HepG2 (cell line): ENCODE results near the gene ASL. TPM values are rescaled to one million over a fixed set of nuclear protein-coding genes. Genes with fewer than 3 reads are reported as not detected.
A peak's percentile ranks its signal among the peaks of the same experiment; 100 is the strongest.

Source experiments
- ARHGAP35 ChIP-seq: sonication (generic); formaldehyde crosslinking; IDR thresholded peaks from 2 replicates; pipeline ENCODE4 v1.9.0; 2022; ENCODE audit warnings: mild to moderate bottlenecking, inconsistent platforms, moderate library complexity, missing genetic modification reagents, borderline replicate concordance
- EZH2 ChIP-seq: conservative IDR thresholded peaks from 2 replicates; pipeline ENCODE4 v1.6.1; 2012; ENCODE audit warnings: mild to moderate bottlenecking, low read depth, low read length, moderate library complexity
- FOXJ3 ChIP-seq: sonication (generic); formaldehyde crosslinking; IDR thresholded peaks from 2 replicates; pipeline ENCODE4 v1.4.0; 2020; ENCODE audit warnings: missing genetic modification reagents, mild to moderate bottlenecking, borderline replicate concordance
- FOXM1 ChIP-seq: sonication (generic); formaldehyde crosslinking; IDR thresholded peaks from 2 replicates; pipeline ENCODE4 v1.5.0; 2020; ENCODE audit warnings: missing genetic modification reagents
- MED1 ChIP-seq: sonication (generic); formaldehyde crosslinking; IDR thresholded peaks from 2 replicates; pipeline ENCODE4 v1.4.0; 2020; ENCODE audit warnings: missing genetic modification reagents
- NFIB ChIP-seq: sonication (generic); formaldehyde crosslinking; IDR thresholded peaks from 2 replicates; pipeline ENCODE4 v1.9.0; 2021; ENCODE audit warnings: missing genetic modification reagents, mild to moderate bottlenecking, borderline replicate concordance
- PTBP1 ChIP-seq: fragments of 200-400 bp; formaldehyde crosslinking; IDR thresholded peaks from 2 replicates; pipeline ENCODE4 v1.6.1; 2018; ENCODE audit warnings: low read length, low read depth; ENCODE audit not compliant: poor library complexity, severe bottlenecking
- SALL1 ChIP-seq: sonication (generic); formaldehyde crosslinking; IDR thresholded peaks from 2 replicates; pipeline ENCODE4 v1.8.0; 2022; ENCODE audit warnings: mild to moderate bottlenecking, missing genetic modification reagents
- SETDB1 ChIP-seq: sonication (generic); formaldehyde crosslinking; IDR thresholded peaks from 2 replicates; pipeline ENCODE4 v1.5.1; 2020; ENCODE audit warnings: missing genetic modification reagents, mild to moderate bottlenecking, borderline replicate concordance
- TAF15 ChIP-seq: fragments of 200-400 bp; formaldehyde crosslinking; IDR thresholded peaks from one replicate; pipeline ENCODE4 v1.6.1; 2018; ENCODE audit warnings: mild to moderate bottlenecking, low read depth, low read length; ENCODE audit not compliant: poor library complexity, severe bottlenecking
- TCF7 ChIP-seq: sonication (generic); IDR thresholded peaks from 2 replicates; pipeline ENCODE4 v1.6.1; 2016; ENCODE audit warnings: antibody characterized with exemption, low read depth
- XRCC5 ChIP-seq: fragments of 200-400 bp; formaldehyde crosslinking; optimal IDR thresholded peaks from 2 replicates; pipeline ENCODE3; 2017; ENCODE audit warnings: mild to moderate bottlenecking, low read length
- ZBTB8A ChIP-seq: sonication (generic); formaldehyde crosslinking; IDR thresholded peaks from 2 replicates; pipeline ENCODE4 v1.4.0; 2020; ENCODE audit warnings: mild to moderate bottlenecking, low read depth, missing genetic modification reagents, borderline replicate concordance
- ZKSCAN1 ChIP-seq: fragments of 150-350 bp; IDR thresholded peaks from 2 replicates; pipeline ENCODE4 v1.6.1; 2014; ENCODE audit warnings: low read length
- ZNF121 ChIP-seq: sonication (generic); formaldehyde crosslinking; IDR thresholded peaks from 2 replicates; pipeline ENCODE4 v1.5.0; 2020; ENCODE audit warnings: mild to moderate bottlenecking, missing genetic modification reagents
- ZNF3 ChIP-seq: IDR thresholded peaks from 2 replicates; pipeline ENCODE4 v1.7.0; 2017; ENCODE audit warnings: inconsistent platforms
- ZNF30 ChIP-seq: sonication (generic); formaldehyde crosslinking; IDR thresholded peaks from 2 replicates; pipeline ENCODE4 v1.5.0; 2020; ENCODE audit warnings: mild to moderate bottlenecking, missing genetic modification reagents
- ZNF446 ChIP-seq: sonication (generic); formaldehyde crosslinking; IDR thresholded peaks from 2 replicates; pipeline ENCODE4 v1.5.0; 2020; ENCODE audit warnings: mild to moderate bottlenecking, missing genetic modification reagents
- ZNF614 ChIP-seq: IDR thresholded peaks from 2 replicates; pipeline ENCODE4 v1.6.1; 2018; ENCODE audit warnings: missing biosample characterization, missing genetic modification reagents, inconsistent platforms, borderline replicate concordance
- ZNF674 ChIP-seq: sonication (generic); formaldehyde crosslinking; IDR thresholded peaks from 2 replicates; pipeline ENCODE4 v1.5.0; 2020; ENCODE audit warnings: low read depth, mild to moderate bottlenecking, missing genetic modification reagents
- ZNF883 ChIP-seq: sonication (generic); formaldehyde crosslinking; IDR thresholded peaks from 2 replicates; pipeline ENCODE4 v1.5.1; 2020; ENCODE audit warnings: mild to moderate bottlenecking, missing genetic modification reagents; ENCODE audit errors: not compliant biosample characterization
- polyA plus RNA-seq, 8 experiments: library from polyadenylated mRNA; depleted of rRNA in 3 of 8; stranded (reverse) in 7 of 8; unstranded in 1 of 8; fragments of >200 nt; fragmentation: Illumina TruSeq in 4 of 8; extraction: Trizol in 4 of 8; gene quantifications; 2 replicates each; pipeline versions ENCODE4 v1.2.1 to v1.2.3, GENCODE V29; 2011 to 2016; ENCODE audit warnings: low read depth in 4 of 8, missing spikeins in 1 of 8, mixed read lengths in 1 of 8; ENCODE audit not compliant: insufficient read depth in 1 of 8
- total RNA-seq, 5 experiments: library from RNA; depleted of rRNA; stranded (reverse); fragments of >200 nt; fragmentation: Illumina TruSeq; extraction: Trizol; gene quantifications; 2 replicates each; pipeline ENCODE4 v1.2.3, GENCODE V29; 2016; ENCODE audit warnings: low read depth in 1 of 5
- TF ChIP-seq, protein P1 (sequence below): sonication (generic); formaldehyde crosslinking; IDR thresholded peaks from 2 replicates; pipeline ENCODE4 v1.4.0; 2020; ENCODE audit warnings: missing genetic modification reagents, borderline replicate concordance
- TF ChIP-seq, protein P2 (sequence below): sonication (generic); formaldehyde crosslinking; IDR thresholded peaks from 2 replicates; pipeline ENCODE4 v1.5.0; 2020; ENCODE audit warnings: missing genetic modification reagents, mild to moderate bottlenecking, borderline replicate concordance
- TF ChIP-seq, protein P3 (sequence below): sonication (generic); IDR thresholded peaks from 2 replicates; pipeline ENCODE4 v1.6.1; 2016; ENCODE audit warnings: low read depth, borderline replicate concordance
- TF ChIP-seq, protein P4 (sequence below): sonication (generic); formaldehyde crosslinking; IDR thresholded peaks from 2 replicates; pipeline ENCODE4 v1.5.0; 2020; ENCODE audit warnings: missing genetic modification reagents
- TF ChIP-seq, protein P5 (sequence below): sonication (generic); formaldehyde crosslinking; IDR thresholded peaks from 2 replicates; pipeline ENCODE4 v1.4.0; 2020; ENCODE audit warnings: missing genetic modification reagents, borderline replicate concordance

Gene ASL
- total and polyA plus RNA-seq, 2 of the 13 experiments (the other 11 are each of a cell fraction or from before 2014, with no cell fraction given): 71.4 to 96.5 TPM

DNA sequence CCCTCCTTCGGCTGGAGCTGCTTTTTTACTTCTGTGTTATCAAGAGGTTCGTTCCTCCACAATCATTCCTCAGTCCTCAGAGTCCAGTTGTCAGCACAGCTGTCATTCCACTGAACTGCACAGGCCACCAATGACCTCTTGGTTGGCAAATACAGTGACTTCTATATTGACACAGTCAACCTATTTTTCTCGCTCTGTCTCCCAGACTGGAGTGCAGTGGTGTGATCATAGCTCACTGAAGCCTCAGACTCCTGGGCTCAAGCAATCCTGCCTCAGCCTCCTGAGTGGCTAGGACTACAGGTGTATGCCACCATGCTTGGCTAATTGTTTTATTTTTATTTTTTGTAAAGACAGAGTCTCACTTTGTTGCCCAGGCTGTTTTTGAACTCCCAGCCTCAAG, 66.7 kb downstream of the ASL start (continued):
- TF ChIP-seq, protein P1, sequence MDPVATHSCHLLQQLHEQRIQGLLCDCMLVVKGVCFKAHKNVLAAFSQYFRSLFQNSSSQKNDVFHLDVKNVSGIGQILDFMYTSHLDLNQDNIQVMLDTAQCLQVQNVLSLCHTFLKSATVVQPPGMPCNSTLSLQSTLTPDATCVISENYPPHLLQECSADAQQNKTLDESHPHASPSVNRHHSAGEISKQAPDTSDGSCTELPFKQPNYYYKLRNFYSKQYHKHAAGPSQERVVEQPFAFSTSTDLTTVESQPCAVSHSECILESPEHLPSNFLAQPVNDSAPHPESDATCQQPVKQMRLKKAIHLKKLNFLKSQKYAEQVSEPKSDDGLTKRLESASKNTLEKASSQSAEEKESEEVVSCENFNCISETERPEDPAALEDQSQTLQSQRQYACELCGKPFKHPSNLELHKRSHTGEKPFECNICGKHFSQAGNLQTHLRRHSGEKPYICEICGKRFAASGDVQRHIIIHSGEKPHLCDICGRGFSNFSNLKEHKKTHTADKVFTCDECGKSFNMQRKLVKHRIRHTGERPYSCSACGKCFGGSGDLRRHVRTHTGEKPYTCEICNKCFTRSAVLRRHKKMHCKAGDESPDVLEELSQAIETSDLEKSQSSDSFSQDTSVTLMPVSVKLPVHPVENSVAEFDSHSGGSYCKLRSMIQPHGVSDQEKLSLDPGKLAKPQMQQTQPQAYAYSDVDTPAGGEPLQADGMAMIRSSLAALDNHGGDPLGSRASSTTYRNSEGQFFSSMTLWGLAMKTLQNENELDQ (CRISPR knock-in tag): no peak
- no peak for TF ChIP-seq NFIB (CRISPR knock-in tag)
- peak; percentile 34; the same call in 1 of the 2 replicates for TF ChIP-seq FOXJ3 (CRISPR knock-in tag)
- TF ChIP-seq MED1 (CRISPR knock-in tag): peak; percentile 82
- no peak for TF ChIP-seq SETDB1 (CRISPR knock-in tag)
- no peak for TF ChIP-seq TCF7
- TF ChIP-seq EZH2: no peak
- TF ChIP-seq FOXM1 (CRISPR knock-in tag): no peak
- TF ChIP-seq, protein P2, sequence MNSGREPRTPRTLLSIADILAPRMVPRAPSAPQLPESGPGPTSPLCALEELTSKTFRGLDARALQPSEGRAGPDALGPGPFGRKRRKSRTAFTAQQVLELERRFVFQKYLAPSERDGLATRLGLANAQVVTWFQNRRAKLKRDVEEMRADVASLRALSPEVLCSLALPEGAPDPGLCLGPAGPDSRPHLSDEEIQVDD (CRISPR knock-in tag): no peak
- no peak; the same call in 1 of the 2 replicates for TF ChIP-seq ZNF614 (CRISPR knock-in tag)
- TF ChIP-seq, protein P3, sequence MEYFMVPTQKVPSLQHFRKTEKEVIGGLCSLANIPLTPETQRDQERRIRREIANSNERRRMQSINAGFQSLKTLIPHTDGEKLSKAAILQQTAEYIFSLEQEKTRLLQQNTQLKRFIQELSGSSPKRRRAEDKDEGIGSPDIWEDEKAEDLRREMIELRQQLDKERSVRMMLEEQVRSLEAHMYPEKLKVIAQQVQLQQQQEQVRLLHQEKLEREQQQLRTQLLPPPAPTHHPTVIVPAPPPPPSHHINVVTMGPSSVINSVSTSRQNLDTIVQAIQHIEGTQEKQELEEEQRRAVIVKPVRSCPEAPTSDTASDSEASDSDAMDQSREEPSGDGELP: peak; percentile 90; the same call in 1 of the 2 replicates
- TF ChIP-seq ZNF3 (CRISPR knock-in tag): no peak
- no peak for TF ChIP-seq ZNF446 (CRISPR knock-in tag)
- TF ChIP-seq ZNF674: no peak
- no peak for TF ChIP-seq ZKSCAN1
- TF ChIP-seq ZNF30 (CRISPR knock-in tag): no peak
- TF ChIP-seq, protein P4, sequence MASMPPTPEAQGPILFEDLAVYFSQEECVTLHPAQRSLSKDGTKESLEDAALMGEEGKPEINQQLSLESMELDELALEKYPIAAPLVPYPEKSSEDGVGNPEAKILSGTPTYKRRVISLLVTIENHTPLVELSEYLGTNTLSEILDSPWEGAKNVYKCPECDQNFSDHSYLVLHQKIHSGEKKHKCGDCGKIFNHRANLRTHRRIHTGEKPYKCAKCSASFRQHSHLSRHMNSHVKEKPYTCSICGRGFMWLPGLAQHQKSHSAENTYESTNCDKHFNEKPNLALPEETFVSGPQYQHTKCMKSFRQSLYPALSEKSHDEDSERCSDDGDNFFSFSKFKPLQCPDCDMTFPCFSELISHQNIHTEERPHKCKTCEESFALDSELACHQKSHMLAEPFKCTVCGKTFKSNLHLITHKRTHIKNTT: no peak
- no peak for TF ChIP-seq ARHGAP35
- no peak for TF ChIP-seq PTBP1
- TF ChIP-seq ZNF883 (CRISPR knock-in tag): no peak
- TF ChIP-seq TAF15: no peak
- TF ChIP-seq ZNF121: 0 out of 2 replicates have a peak, but pooled peaks have one; percentile 26
- no peak for TF ChIP-seq ZBTB8A (CRISPR knock-in tag)
- peak; percentile 87 for TF ChIP-seq SALL1 (CRISPR knock-in tag)
- TF ChIP-seq XRCC5: peak; percentile 74
- TF ChIP-seq, protein P5, sequence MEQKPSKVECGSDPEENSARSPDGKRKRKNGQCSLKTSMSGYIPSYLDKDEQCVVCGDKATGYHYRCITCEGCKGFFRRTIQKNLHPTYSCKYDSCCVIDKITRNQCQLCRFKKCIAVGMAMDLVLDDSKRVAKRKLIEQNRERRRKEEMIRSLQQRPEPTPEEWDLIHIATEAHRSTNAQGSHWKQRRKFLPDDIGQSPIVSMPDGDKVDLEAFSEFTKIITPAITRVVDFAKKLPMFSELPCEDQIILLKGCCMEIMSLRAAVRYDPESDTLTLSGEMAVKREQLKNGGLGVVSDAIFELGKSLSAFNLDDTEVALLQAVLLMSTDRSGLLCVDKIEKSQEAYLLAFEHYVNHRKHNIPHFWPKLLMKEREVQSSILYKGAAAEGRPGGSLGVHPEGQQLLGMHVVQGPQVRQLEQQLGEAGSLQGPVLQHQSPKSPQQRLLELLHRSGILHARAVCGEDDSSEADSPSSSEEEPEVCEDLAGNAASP (CRISPR knock-in tag): peak; percentile 75; the same call in 1 of the 2 replicates
